Transverse colon (tissue), 4 donors: ENCODE data around the gene OXGR1.

Experiments
- EP300 ChIP-seq: sonication (generic); formaldehyde crosslinking; IDR thresholded peaks from one replicate; pipeline ENCODE4 v1.6.1; 2017; ENCODE audit warnings: antibody characterized with exemption, low read depth
- POLR2A ChIP-seq: fragments of 450-650 bp; IDR thresholded peaks from one replicate; pipeline ENCODE4 v1.6.1; 2016; ENCODE audit warnings: antibody characterized with exemption, mild to moderate bottlenecking, moderate library complexity
- POLR2AphosphoS5 ChIP-seq, 3 donors: sonication (generic); formaldehyde crosslinking; IDR thresholded peaks; one replicate each; pipeline ENCODE4 v1.6.1; 2016; ENCODE audit warnings: antibody characterized with exemption in 3 of 3
- TF ChIP-seq, protein P1 (sequence below), 5 experiments: fragments of 200-600 bp in 3 of 5; fragments of 450-650 bp in 2 of 5; sonication (generic) in 3 of 5; IDR thresholded peaks; 1 replicate in 2 of 5; 2 replicates in 3 of 5; pipeline ENCODE4 v1.5.1; 2016 to 2017; ENCODE audit warnings: antibody characterized with exemption in 5 of 5, inconsistent platforms in 3 of 5, mild to moderate bottlenecking in 2 of 5, moderate library complexity in 1 of 5

DNA sequence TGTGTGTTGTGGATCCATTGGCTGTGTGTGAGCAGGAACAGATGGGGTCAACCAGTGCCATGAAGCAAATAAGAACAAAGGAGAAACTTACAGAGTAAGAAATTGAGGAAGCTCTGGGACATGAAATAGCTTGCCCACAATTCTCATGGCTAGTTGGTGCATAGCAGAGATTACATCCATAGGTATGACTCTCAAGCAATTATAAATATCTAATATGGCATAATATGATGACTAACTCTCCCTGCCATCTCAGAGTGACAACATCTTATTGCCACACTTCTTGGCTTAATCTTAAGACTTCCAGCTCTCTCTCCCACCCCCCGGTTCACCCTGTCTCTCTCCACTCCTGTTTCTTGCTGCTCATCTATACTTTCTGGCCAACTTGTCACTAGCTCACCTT is 53.3 kb downstream of the OXGR1 start:
- TF ChIP-seq, protein P1, sequence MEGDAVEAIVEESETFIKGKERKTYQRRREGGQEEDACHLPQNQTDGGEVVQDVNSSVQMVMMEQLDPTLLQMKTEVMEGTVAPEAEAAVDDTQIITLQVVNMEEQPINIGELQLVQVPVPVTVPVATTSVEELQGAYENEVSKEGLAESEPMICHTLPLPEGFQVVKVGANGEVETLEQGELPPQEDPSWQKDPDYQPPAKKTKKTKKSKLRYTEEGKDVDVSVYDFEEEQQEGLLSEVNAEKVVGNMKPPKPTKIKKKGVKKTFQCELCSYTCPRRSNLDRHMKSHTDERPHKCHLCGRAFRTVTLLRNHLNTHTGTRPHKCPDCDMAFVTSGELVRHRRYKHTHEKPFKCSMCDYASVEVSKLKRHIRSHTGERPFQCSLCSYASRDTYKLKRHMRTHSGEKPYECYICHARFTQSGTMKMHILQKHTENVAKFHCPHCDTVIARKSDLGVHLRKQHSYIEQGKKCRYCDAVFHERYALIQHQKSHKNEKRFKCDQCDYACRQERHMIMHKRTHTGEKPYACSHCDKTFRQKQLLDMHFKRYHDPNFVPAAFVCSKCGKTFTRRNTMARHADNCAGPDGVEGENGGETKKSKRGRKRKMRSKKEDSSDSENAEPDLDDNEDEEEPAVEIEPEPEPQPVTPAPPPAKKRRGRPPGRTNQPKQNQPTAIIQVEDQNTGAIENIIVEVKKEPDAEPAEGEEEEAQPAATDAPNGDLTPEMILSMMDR (IDR thresholded peaks at IDR 0.05): no peak
- TF ChIP-seq POLR2A: no peak
- no peak for TF ChIP-seq POLR2AphosphoS5 (IDR thresholded peaks at IDR 0.05)
- TF ChIP-seq EP300: no peak
